Coronary artery (tissue), 2 donors: ENCODE measurements around the gene GDNF.
"Not testable (repeated sequence)": the region's sequence is repeated elsewhere in the genome, so short reads cannot be mapped to it uniquely, and the experiment has no call there.

Experiments
- DNase-seq: peaks from one replicate; pipeline ENCODE4 v3.0.0-alpha.2; 2017; ENCODE audit warnings: low spot score
- H3K27ac ChIP-seq, 2 donors: fragments of 200-600 bp; sonication (generic); one replicate each; pipeline ENCODE4 v1.5.1; 2016 to 2019
- H3K4me3 ChIP-seq: fragments of 200-600 bp; sonication (generic); 2 replicates; pipeline ENCODE4 v1.5.1; 2016; ENCODE audit warnings: mild to moderate bottlenecking, moderate library complexity
- TF ChIP-seq, protein P1 (sequence below): fragments of 200-600 bp; sonication (generic); IDR thresholded peaks from one replicate; pipeline ENCODE4 v1.5.1; 2019; ENCODE audit warnings: antibody characterized with exemption

The GDNF gene

DNA sequence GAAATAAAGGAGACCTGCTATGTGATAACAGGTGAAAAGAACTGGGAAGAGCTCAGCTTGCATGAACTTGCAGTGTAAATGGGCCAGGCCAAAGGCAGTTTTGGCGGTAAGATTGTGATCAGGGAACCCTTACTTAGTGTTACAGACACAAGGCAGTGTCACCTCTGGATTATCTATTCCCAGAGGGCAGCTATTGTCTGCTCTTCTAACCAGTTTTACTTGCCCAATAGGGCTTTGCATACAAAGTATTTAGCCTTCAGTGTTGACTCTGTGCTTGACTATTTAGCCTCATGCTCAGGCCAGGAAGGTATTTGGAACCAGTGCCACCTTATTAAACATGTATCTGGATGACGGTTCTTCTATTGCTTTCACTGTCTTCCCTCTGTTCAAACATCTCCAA, 38.3 kb downstream of the GDNF start:
- no peak for DNase-seq
- H3K27ac ChIP-seq = no peak overlapping the region
- no peak overlapping the region for H3K4me3 ChIP-seq
- TF ChIP-seq, protein P1, sequence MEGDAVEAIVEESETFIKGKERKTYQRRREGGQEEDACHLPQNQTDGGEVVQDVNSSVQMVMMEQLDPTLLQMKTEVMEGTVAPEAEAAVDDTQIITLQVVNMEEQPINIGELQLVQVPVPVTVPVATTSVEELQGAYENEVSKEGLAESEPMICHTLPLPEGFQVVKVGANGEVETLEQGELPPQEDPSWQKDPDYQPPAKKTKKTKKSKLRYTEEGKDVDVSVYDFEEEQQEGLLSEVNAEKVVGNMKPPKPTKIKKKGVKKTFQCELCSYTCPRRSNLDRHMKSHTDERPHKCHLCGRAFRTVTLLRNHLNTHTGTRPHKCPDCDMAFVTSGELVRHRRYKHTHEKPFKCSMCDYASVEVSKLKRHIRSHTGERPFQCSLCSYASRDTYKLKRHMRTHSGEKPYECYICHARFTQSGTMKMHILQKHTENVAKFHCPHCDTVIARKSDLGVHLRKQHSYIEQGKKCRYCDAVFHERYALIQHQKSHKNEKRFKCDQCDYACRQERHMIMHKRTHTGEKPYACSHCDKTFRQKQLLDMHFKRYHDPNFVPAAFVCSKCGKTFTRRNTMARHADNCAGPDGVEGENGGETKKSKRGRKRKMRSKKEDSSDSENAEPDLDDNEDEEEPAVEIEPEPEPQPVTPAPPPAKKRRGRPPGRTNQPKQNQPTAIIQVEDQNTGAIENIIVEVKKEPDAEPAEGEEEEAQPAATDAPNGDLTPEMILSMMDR = no peak

DNA sequence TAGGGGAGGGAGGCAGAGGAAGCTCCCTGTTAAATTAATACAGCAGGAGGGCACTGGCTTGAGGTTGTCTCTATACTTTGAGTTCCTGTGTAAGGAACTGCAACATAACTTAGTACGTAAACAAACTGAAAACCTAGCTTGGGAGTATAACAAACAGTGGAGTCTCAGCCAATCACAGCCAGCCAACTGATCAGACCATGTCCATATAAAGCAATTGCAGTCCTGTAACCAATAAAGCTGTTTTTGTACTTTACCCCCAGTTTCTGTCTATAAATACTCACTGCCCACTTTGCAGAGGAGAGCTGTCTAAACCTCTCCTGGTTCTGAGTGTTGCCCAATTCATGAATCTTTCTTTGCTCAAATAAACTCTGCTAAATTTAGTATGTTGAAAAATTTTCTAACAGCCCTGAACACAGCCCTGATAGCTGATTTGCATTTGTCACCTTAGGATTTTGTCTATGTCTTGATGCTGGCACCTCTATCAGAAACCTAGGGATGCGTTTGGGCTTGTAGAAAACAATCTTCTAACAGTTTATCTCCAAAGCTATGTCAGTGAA, 39.9 kb downstream of the GDNF start:
- Histone ChIP-seq H3K27ac (no peak overlapping the region), H3K4me3 (no peak overlapping the region)
- DNase-seq = no peak
- TF ChIP-seq, protein P1 = no peak

DNA sequence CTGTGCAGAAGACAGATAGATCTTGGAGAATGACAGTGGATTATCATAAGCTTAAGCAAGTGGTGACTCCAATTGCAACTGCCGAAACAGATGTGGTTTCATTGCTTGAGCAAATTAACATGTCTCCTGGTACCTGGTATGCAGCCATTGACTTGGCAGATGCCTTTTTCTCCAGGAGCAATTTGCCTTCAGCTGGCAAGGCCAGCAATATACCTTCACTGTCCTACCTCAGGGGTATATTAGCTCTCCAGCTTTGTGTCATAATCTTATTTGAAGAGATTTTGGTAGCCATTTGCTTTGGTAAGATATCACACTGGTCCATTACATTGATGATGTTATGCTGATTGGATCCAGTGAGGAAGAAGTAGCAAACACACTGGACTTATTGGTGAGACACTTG, 43.4 kb downstream of the GDNF start:
- not testable (repeated sequence) for H3K27ac ChIP-seq, DNase-seq

DNA sequence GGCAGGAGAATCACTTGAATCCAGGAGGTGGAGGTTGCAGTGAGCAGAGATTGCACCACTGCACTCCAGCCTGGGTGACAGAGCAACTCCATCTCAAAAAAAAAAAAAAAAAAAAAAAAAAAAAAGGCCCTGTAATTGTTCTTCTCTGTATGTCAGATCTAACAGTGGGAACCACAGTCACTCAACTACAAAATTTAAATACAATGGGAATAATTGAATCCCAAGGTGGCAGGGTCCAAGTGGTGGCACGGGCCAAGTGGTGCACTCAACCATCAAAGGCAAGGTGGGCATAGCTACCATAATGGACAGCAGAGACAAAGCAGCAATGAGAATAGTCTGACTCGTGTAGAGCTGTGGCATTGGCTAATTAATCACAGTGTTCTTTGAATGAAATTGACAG, 44.5 kb downstream of the GDNF start:
- H3K27ac ChIP-seq, DNase-seq, H3K4me3 ChIP-seq: not testable (repeated sequence)

More for the DNA sequence above, 43.4 kb downstream of the GDNF start:
- H3K4me3 ChIP-seq = not testable (repeated sequence)

DNA sequence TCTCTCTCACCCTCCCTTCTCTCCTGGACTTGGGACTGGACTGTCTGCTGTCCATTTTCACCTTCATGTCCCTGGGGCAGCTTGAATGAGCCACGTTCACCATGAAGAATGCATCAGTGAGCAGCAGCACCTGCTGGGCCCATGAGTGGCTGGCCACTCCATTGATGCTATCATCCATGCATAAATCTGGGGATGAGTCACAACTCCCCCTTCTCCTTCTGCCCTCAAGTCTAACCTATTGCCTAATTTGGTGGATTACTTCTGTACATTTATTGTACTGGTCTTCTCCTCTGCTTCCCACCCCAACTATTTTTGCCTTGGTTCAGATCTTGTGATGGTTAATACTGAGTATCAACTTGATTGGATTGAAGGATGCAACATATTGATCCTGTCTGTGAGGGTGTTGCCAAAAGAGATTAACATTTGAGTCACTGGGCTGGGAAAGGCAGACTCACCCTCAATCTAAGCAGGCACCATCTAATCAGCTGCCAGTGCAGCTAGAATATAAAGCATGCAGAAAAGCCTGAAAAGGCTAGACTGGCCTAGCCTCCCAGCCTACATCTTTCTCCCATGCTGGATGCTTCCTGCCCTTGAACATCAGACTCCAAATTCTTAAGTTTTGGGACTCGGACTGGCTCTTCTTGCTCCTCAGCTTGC, 46.7 kb downstream of the GDNF start:
- Histone ChIP-seq H3K4me3 (no peak overlapping the region), H3K27ac (no peak overlapping the region)
- TF ChIP-seq, protein P1 = no peak
- no peak for DNase-seq

DNA sequence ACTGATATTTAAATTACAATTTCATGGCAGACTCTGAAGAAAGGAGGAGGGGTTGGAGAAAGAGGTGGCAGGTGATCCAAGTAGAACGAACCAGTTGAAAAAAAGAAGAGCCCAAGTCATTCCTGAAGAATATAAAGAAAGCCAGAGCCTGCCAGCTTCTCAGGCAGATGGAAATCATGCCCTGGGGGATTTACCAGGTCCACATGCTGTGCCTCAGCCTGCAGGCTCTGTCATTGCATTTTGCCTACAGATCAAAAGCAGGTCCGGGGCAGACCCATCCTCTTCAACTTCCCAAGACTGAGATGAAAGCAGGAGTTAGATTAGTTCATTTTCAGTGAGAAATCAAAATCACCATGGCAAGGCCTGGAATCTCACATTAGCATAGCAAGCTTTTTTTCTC, 48.5 kb downstream of the GDNF start:
- no peak overlapping the region for H3K4me3 ChIP-seq

DNA sequence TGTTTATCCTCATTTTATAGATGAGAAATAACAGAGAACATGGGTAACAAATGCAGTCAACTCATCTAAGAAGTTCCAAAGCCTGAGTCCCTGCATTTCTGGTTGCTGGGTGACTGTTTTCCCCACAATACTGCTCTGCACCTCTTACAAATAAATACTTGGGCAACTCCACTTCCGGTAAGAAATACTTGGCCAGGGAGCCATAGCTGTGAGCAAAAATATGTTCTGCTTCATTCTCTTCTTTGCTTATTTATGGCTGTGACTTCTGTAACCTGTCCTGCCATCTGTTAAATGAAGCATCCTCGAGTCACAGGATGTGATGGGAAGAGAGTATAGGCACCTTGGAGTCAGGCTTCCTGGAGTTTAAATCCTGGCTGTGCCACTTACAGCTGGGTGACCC, 49.9 kb downstream of the GDNF start:
- TF ChIP-seq, protein P1 = no peak
- H3K4me3 ChIP-seq = no peak overlapping the region
- no peak for DNase-seq
- H3K27ac ChIP-seq = no peak overlapping the region

More for the DNA sequence above, 48.5 kb downstream of the GDNF start:
- TF ChIP-seq, protein P1 = no peak
- H3K27ac ChIP-seq = no peak overlapping the region
- DNase-seq = no peak

DNA sequence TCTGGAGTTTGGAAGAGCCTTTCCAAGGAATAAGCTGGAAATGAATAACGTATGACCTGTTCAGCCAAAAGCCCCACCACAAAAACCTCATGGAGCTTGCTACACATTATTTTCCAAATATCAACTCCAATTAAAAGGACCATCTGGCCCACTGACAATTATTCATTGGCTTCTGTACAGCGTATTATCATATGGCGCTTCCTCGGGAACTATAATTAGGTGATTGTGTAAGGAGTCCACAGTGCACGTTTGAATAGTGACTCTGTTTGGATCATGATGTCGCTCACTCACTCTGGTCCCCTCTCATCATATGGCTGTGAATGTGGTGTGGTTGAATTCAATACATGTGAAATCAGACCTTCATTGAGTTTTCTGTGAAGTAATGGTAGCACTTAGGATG, 52.1 kb downstream of the GDNF start:
- TF ChIP-seq, protein P1 = no peak
- DNase-seq = no peak
- H3K27ac ChIP-seq = no peak overlapping the region
- H3K4me3 ChIP-seq = no peak overlapping the region
